Hepatocyte (in vitro differentiated cells): Measurements from ENCODE around the gene TNFAIP8L2. TPM values are rescaled to one million over a fixed set of nuclear protein-coding genes. Genes with fewer than 3 reads are reported as not detected.

Source experiments
- DNase-seq: peaks from one replicate; pipeline ENCODE4 v3.0.0-alpha.2; 2016; ENCODE audit warnings: low spot score
- H2AFZ ChIP-seq: fragments of 200-600 bp; sonication (generic); 2 replicates; pipeline ENCODE4 v1.6.0; 2016; ENCODE audit warnings: antibody characterized with exemption, mild to moderate bottlenecking
- H3K27ac ChIP-seq: fragments of 200-600 bp; sonication (generic); 2 replicates; pipeline ENCODE4 v1.5.1; 2016; ENCODE audit warnings: mild to moderate bottlenecking
- H3K27me3 ChIP-seq: fragments of 200-600 bp; sonication (generic); 2 replicates; pipeline ENCODE4 v1.6.1; 2016
- H3K36me3 ChIP-seq: fragments of 200-600 bp; sonication (generic); replicated peaks from 2 replicates; pipeline ENCODE4 v1.5.1; 2016; ENCODE audit warnings: low read depth; ENCODE audit not compliant: insufficient read depth
- H3K4me1 ChIP-seq: fragments of 200-600 bp; sonication (generic); 2 replicates; pipeline ENCODE4 v1.5.1; 2016; ENCODE audit warnings: mild to moderate bottlenecking, moderate library complexity; ENCODE audit not compliant: insufficient read depth
- H3K4me2 ChIP-seq: fragments of 200-600 bp; sonication (generic); 2 replicates; pipeline ENCODE4 v1.6.0; 2016
- H3K4me3 ChIP-seq: fragments of 200-600 bp; sonication (generic); 2 replicates; pipeline ENCODE4 v1.5.1; 2016; ENCODE audit warnings: mild to moderate bottlenecking
- H3K79me2 ChIP-seq: fragments of 200-600 bp; sonication (generic); 2 replicates; pipeline ENCODE4 v1.6.0; 2017; ENCODE audit warnings: mild to moderate bottlenecking
- H3K9me2 ChIP-seq: fragments of 200-600 bp; sonication (generic); replicated peaks from 2 replicates; pipeline ENCODE4 v1.6.0; 2017; ENCODE audit warnings: mild to moderate bottlenecking; ENCODE audit not compliant: insufficient read depth
- H3K9me3 ChIP-seq: fragments of 200-600 bp; sonication (generic); 2 replicates; pipeline ENCODE4 v1.5.1; 2016; ENCODE audit warnings: low read depth, mild to moderate bottlenecking
- H4K20me1 ChIP-seq: fragments of 200-600 bp; sonication (generic); 2 replicates; pipeline ENCODE4 v1.6.0; 2016; ENCODE audit warnings: mild to moderate bottlenecking; ENCODE audit not compliant: insufficient read depth, poor library complexity, severe bottlenecking
- CTCF ChIP-seq: fragments of 200-600 bp; sonication (generic); IDR thresholded peaks from 2 replicates; pipeline ENCODE4 v1.5.1; 2016; ENCODE audit warnings: antibody characterized with exemption, mild to moderate bottlenecking; ENCODE audit not compliant: poor library complexity
- EZH2 ChIP-seq: fragments of 200-600 bp; sonication (generic); IDR thresholded peaks from 2 replicates; pipeline ENCODE4 v1.6.1; 2016; ENCODE audit warnings: antibody characterized with exemption, mild to moderate bottlenecking, borderline replicate concordance
- EZH2phosphoT487 ChIP-seq: fragments of 200-600 bp; sonication (generic); IDR thresholded peaks from one replicate; pipeline ENCODE4 v1.6.1; 2018; ENCODE audit warnings: antibody characterized with exemption, mild to moderate bottlenecking, low read depth, moderate library complexity; ENCODE audit not compliant: unreplicated experiment, severe bottlenecking
- WGBS: methylation state at CpG from one replicate; pipeline ENCODE4 v1.1.6; 2016; ENCODE audit warnings: low lambda C conversion rate; ENCODE audit errors: missing lambda C conversion rate; 5-methylcytosine and 5-hydroxymethylcytosine counted together
- polyA plus RNA-seq: library from polyadenylated mRNA; unstranded; fragments of >200 nt; fragmentation: Nextera tagmentation; extraction: Ambion mirVana; gene quantifications from 2 replicates; pipeline ENCODE4 v1.2.1, GENCODE V29; 2016
- total RNA-seq: library from RNA; depleted of rRNA; stranded (reverse); fragments of >200 nt; gene quantifications from 2 replicates; pipeline ENCODE4 v1.2.3, GENCODE V29; 2014

Gene TNFAIP8L2
- total and polyA plus RNA-seq, 2 experiments from 2014 or later: 0.70 TPM; not detected in 1

- Histone ChIP-seq H2AFZ (no peak overlapping the region), H3K36me3 (no peaks in the 10 kb centered on the region), H3K9me3 (no peaks in the 10 kb centered on the region), H3K27me3 (no peaks in the 10 kb centered on the region), H3K4me1 (no peaks in the 10 kb centered on the region), H3K9me2 (no peaks in the 10 kb centered on the region), H3K27ac (no peak overlapping the region), H3K79me2 (no peaks in the 10 kb centered on the region), H3K4me3 (no peak overlapping the region), H3K4me2 (no peak overlapping the region), H4K20me1 (no peaks in the 10 kb centered on the region)
- no peak for TF ChIP-seq EZH2
- TF ChIP-seq EZH2phosphoT487: no peak
- TF ChIP-seq CTCF: no peak
- 96% methylated on average over 5 of the region's 5 CpGs for WGBS
- DNase-seq: no peak
Observed at GRCh38 chr1:151113877-151114276, 42.6 kb upstream of the TNFAIP8L2 start.

GRCh38 chr1:151124763-151125403, 31.6 kb upstream of the TNFAIP8L2 start:
- no peak for TF ChIP-seq EZH2
- TF ChIP-seq EZH2phosphoT487: no peak
- TF ChIP-seq CTCF: no peak
- H3K79me2 ChIP-seq: no peaks in the 10 kb centered on the region
- WGBS: 74% methylated on average over 5 of the region's 5 CpGs

GRCh38 chr1:151128800-151129199, 27.6 kb upstream of the TNFAIP8L2 start:
- Histone ChIP-seq H3K79me2 (no peaks in the 10 kb centered on the region), H4K20me1 (no peaks in the 10 kb centered on the region), H3K9me3 (no peaks in the 10 kb centered on the region), H3K4me3 (no peak overlapping the region), H2AFZ (no peak overlapping the region), H3K4me1 (peaks cover 14% of the 10 kb centered on the region), H3K9me2 (no peaks in the 10 kb centered on the region), H3K4me2 (no peak overlapping the region), H3K36me3 (no peaks in the 10 kb centered on the region), H3K27me3 (peaks cover 17% of the 10 kb centered on the region), H3K27ac (no peak overlapping the region)
- 61% methylated on average over 5 of the region's 6 CpGs for WGBS
- TF ChIP-seq EZH2phosphoT487 (no peak), EZH2 (no peak), CTCF (no peak)
- no peak for DNase-seq

More at GRCh38 chr1:151124763-151125403, 31.6 kb upstream of the TNFAIP8L2 start:
- DNase-seq: no peak
- Histone ChIP-seq H3K4me3 (no peak overlapping the region), H2AFZ (no peak overlapping the region), H3K36me3 (no peaks in the 10 kb centered on the region), H3K9me2 (no peaks in the 10 kb centered on the region), H4K20me1 (no peaks in the 10 kb centered on the region), H3K27ac (no peak overlapping the region), H3K9me3 (no peaks in the 10 kb centered on the region), H3K4me1 (no peaks in the 10 kb centered on the region), H3K4me2 (no peak overlapping the region), H3K27me3 (no peaks in the 10 kb centered on the region)
